PC-9 (cell line): Measurements from ENCODE around the gene CFAP53.

Source experiments
- CTCF ChIP-seq: fragments of 200-600 bp; sonication (generic); conservative IDR thresholded peaks from 2 replicates; pipeline ENCODE4 v1.6.1; 2017; ENCODE audit warnings: mixed run types, antibody characterized with exemption, mild to moderate bottlenecking, moderate library complexity
- EZH2 ChIP-seq: fragments of 200-600 bp; sonication (generic); IDR thresholded peaks from 2 replicates; pipeline ENCODE4 v1.8.0; 2017; ENCODE audit warnings: antibody characterized with exemption, low read depth

DNA sequence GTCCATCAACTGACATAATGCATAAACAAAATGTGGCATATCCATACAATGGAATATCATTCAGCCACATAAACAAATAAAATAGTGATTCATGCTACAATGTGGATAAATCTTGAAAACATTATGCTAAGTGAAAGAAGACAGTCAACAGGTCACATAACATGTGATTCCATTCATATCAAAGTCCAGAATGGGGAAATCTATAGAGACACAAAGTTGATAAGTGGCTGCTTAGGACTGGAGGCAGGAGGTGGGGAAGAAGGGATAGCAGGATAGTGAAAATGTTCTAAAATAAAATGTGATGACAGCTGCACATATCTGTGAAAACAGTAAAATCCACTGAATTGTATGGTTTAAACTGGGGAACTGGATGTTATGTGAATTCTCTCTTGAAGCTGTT lies 18.7 kb downstream of the CFAP53 start:
- TF ChIP-seq CTCF (no peak), EZH2 (no peak)
